NOMO-1 (cell line): ENCODE results near the gene OR4C11.
A peak's percentile ranks its signal among the peaks of the same experiment; 100 is the strongest.

Experiments
- DNase-seq, 2 experiments: peaks; one replicate each; lab custom pipeline; 2025; ENCODE audit not compliant: unreplicated experiment in 2 of 2; lab: John Stamatoyannopoulos, UW

The OR4C11 gene

GRCh38 chr11:55607545-55607944 is at the start of gene OR4C11:
Gene OR4C11, minus strand, starts transcription at chr11:55607645. Its CDS starts 3,272 bp downstream, at chr11:55604373.
- DNase-seq, result no peak

GRCh38 chr11:55655096-55655495 is 47.7 kb upstream of the OR4C11 start:
- DNase-seq, result no peak

- peak in 1 of 2 experiments; percentile 19 for DNase-seq
These were observed 45.1 kb upstream of the OR4C11 start for GRCh38 chr11:55652560-55652959.

DNA sequence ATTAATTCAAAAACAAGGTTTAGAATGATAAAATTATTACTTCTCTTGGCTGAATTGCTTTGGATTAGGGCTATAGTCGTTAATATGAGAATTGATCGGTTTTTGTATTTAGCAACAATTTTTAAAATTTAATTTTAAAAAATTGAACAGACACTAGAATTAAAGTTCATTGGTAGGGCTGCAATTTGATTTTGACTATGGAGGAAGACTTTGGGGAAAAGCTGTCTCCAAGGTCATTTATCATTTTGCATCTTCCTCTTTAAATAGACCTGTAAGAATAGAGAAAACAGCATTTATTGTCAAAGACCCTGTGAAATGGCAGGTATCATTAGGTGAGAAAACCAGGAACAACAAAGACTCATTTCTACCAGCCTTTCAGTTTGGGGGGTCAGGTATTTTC is 40.6 kb upstream of the OR4C11 start, which contains the start of gene OR4S2:
Gene OR4S2, plus strand, starts transcription at position 301 of the 400 bp plus-strand sequence. CDS start 2,577 bp downstream, outside the sequence.
- no peak for DNase-seq

- DNase-seq, result no peak
These were observed 27.4 kb upstream of the OR4C11 start, which contains the start of gene OR4P4 for GRCh38 chr11:55634813-55635212. Gene OR4P4, plus strand, starts transcription at chr11:55635113.

- no peak for DNase-seq
These were observed 17.1 kb upstream of the OR4C11 start for GRCh38 chr11:55624531-55624930.

GRCh38 chr11:55572548-55572947 is 34.9 kb downstream of the OR4C11 start:
- peak in 1 of 2 experiments; percentile 22 for DNase-seq

- DNase-seq, result no peak
These were observed 35.6 kb downstream of the OR4C11 start, which contains the start of gene OR4C16 for GRCh38 chr11:55571828-55572227. Gene OR4C16, plus strand, starts transcription at chr11:55572128. Its CDS starts 0 bp downstream, at chr11:55572128.

GRCh38 chr11:55554169-55554568 is 53.3 kb downstream of the OR4C11 start, which contains the start of gene OR4C15:
Gene OR4C15, plus strand, starts transcription at chr11:55554469. Its CDS starts 0 bp downstream, at chr11:55554469.
- DNase-seq, result no peak
